ENCODE measurements around the gene IL17REL. TPM values are rescaled to one million over a fixed set of nuclear protein-coding genes. Genes with fewer than 3 reads are reported as not detected.
A peak's percentile ranks its signal among the peaks of the same experiment; 100 is the strongest.

The IL17REL gene
- total RNA-seq, 1 donor from 2014 or later, result not detected

DNA sequence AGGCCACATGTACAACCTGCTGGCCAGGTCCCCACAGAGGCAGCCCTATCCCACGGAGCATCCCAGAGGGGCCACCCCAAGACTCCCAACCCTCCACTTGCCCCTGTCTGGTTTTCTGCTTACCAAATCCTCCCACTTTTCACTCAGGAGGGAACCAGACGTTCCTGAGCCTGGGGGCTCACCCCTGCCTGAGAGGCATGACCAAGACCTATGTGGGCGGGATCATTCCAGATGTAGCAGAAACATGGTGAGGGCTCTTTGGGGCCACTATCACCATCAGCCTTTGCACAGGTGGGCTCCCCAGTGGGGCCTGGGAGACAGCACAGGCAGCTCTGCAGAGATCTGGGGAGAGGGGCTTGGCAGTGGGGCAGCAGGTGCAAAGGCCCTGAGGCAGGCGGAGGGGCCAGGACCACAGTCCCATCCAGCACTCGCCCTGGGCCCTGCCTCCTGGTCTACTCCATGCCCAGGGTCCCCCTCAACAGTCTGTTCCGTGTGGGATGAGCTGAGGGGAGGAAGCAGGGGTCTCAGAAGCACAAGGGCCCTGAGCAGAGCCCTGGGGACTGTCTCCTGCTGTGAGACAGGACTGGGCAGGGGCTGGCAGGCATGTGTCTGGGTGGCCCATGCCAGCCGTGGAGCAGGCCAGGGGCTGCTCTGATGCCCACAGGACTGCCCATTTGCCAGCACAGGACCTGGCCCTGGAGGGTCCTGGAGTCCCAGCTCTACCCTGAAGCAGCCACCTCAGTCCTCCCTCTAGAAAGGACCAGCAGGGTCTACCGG lies 42.6 kb downstream of the IL17REL start:
- DNase-seq (ENCODE audit: low read depth), result no peak

DNA sequence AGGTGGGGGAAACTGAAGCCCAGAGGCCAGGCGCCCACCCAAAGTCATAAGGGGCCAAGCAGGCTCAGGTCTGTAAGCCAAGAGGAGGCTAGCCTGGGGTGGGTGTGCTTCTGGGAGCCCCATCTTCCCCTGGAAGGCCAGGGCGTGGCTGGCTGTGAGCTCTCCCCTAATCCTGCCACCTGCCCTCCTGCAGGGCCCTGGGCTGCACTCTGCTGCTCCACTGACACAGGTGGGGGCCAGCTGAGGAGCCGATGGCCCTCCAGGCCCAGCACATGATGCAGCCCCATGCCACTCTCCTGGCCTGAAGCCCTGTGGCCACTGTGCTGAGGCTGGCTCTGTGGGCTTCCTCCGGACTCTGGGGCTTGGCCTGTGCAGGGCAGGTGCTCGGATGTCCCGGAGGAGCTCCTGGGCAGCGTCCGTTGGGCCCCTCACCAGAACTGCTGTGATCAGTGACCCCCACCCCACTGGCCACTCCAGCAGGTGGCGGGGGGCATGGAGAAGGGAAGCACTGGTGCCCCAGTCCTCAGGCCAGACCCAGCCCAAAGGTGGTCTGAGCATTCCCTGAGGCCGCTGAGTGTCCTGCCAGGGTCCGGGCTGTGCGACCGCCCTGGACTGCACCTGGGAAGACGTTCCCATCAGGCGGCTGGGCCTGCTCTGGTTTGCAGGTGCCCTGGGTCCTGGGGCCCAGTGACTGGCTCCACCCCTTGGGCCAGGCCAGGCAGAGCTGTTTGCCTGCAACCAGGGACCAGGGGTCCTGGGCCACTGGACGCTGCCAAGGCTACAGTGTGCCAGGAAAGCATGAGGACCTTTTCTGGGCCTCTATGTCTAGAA lies 43.5 kb downstream of the IL17REL start:
- no peak for DNase-seq (ENCODE audit: low read depth)

DNA sequence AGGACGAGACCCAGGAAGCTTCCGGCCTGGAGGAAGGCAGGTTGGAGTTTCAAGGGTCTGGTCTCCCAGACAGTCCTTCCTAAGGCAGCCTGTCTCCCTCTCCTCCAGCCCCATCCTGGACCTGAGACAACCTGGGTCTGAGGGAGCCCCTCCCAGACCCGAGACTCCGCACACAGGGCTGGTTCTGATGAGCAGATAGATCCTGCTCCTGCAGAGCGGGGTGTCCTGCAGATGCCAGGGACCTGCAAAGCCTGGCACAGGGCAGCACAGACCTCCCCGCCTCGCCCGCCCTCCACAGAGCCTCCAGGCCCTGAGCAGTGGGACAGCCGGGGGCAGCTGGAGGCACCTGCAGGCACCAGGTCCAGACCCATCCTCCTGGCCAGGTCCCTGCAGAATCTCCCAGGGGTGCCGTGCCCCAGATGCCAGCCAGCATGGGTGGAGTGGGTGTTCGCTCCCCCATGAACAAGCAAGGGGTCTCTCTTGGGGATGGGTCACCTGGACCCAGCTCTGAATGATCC lies 44.2 kb downstream of the IL17REL start:
- no peak for DNase-seq (ENCODE audit: low read depth)

DNA sequence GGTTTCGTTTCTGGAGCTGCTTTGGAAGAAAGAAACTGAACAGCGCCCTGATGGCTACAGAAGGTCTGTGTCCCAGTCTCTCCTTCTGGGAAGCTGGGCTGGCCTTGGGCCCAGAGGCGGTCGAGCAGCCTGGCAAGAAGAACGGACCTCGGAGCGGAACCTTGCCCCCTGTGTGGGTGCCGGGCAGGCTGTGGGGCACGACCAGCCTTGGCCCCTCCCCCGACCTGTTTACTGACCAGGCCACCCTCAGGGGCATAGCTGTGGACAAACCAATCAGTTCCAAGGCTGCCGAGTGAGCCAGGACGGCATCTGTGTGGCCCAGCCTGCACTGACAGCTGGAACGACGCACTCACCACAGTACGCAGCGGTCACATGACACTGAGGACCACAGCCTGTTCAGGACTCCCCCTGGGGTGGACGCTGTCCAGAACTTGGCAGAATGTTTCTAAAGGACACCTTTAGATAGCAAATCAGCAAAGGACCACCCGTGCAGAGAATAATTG lies 44.8 kb downstream of the IL17REL start:
- DNase-seq (ENCODE audit: low read depth), result peak; percentile 67

DNA sequence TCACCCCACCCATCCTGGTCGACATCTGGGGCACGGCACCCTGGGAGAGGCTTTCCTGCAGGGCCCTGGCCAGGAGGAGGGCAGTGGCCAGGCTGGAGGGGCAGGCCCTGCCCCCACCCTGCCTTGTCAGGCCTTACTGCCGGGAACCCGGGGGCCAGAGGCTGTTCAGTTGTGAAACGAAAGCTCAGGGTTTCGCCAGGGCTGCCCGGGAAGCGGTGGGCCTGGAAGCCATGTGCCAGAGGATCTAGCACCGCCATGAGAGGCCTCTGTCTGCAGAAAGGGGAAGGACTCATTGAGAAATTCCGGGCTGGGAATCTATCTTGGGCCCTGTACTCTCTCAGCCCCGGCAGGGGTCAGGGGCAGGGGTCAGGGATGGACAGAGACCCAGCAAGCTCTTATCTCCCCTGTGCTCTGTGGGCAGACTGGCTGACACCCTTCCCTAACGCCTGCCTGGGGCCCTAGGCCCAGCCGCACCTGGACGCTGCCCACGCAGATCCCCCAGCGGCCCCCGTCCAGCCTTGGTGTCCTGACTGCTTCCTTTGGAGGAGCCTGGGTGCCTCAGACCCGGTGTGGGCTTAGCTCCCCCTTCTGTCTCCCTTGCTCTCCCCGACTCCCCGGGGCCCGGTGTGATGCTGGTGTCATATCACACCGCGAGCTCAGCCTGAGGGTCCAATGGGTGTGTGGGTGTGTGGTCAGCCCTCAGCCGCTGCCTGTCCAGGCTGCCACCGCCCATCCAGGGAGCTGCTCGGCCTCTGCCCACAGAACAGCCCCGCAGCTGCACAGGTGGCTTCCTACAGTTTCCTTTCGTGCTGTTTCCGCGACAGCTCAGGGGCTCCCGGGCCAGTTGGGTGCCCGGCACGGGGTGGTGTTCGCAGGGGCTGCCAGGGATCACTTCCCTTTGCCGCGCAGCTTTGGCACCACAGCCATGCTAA lies 45.5 kb downstream of the IL17REL start:
- DNase-seq (ENCODE audit: low read depth), result peak; percentile 57

DNA sequence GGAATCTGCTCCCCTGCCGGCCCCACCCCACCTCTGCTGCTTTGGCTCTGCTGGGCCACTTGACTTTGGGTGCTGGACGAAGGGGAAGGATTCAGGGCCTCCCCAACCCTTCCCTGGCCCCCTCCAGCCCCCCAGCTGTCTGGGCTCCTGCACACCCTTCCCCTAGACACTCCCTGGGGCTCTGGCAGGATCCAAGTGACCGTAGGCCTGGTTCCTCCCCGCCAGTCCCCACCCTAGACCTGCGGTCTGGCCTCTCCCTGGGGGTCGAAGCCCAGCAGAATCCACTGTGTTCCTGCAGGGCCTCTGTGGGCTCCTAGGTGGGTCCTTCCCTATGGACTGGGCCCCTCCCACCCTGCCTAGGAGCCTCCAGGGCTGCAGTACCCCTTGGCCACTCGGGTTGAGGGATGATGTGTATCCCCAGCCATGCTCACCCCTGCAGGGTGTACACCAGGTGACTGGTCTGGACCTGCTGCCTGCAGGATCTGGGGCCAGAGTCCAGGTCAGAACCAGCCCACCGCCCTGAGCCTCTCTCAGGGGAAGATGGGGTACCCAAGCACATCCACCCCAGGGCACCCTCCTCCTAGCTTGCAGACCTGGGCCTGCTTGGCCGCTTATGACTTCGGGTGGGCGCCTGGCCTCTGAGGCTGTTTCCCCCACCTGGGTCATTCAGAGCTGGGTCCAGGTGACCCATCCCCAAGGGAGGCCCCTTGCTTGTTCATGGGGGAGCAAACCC lies 46.4 kb downstream of the IL17REL start:
- no peak for DNase-seq (ENCODE audit: low read depth)

DNA sequence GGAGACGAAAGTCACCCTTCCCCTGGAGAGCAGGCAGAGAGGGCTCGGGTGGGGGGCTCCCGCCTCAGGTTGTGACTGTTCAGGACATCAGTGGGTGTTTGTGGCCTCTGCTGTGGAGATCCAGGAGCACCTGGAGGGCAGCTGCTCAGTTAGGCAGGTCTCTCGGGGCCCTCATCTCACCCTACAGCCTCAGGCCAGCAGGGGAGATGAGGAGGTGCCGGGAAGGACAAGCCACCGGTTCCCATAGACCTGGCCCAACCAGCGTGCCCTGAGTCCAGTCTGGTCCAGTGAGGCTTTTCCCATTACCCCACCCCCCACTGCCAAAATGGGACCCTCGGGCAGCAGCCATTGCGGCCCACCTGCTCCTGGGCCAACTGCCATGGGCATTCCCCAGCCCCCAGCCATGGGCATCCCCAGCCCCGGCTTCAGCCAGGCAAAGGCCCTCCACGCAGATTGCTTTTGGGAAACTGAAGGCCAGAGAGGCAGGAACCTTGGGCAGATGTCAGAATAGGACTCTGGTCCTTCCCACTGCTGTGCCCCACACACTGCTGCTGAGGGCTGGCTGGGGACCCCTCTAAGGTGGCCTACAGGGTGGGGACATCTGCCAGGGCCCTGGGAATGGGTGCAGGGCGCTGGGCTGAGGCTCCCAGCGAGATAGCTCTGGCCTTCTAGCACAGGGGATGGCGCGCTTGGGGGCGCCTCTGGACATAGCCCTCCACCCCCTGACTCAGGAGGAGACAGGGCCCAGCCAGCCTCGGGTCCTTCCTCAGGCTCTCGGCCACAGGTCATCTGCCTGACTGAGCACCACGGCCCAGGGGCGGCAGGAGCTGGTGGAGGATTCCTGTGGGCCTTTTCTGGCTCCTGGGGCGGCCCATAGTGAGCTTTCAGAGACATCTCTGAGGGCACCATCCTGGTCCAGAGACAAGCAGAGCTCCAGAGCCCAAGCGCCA lies 47.2 kb downstream of the IL17REL start:
- no peak for DNase-seq (ENCODE audit: low read depth)

DNA sequence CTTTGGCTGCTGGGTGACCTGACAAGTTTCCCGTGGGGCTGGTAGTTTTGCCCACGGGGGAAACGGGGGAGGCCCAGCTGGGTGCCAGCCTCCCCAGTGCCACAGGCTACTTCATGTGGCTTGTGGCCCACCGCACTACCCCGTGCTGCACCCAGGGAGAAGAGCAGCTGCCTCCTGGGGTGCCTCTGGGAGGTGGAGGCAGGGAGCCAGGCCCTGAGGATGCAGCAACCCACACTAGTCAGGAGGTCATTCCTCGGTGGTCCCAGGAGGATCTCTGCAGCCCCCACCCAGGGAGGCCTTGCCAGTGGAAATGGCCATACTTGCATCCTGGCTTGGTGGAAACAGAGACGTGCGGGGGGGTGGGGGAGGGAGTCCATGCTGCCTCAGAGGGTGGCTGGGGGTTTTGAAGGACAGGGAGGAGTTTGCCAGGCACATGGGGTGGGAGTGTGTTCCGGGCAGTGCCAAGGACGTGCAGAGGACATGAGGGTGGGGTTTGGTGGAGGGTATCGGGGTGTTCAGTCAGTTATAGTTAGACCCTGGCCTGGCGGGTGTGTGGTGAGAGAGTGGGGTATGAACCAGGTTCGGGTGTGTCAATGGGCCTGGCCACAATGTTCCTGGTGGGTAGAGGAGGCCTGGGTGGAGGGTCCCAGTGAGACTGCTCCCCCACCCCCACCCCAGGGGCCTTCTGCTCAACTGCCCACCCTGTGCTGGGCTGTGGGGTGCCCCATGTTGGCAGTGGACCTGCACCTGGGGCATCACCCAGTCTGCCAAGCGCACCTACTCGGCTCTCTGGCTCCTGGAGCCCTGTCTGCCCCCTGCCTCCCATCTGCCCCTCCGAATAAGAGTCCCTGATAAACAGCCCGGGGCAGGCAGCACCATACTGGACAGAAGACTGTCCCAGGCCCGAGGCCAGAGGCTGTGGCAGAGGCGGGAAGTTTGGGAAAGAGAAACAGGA lies 48.2 kb downstream of the IL17REL start:
- DNase-seq (ENCODE audit: low read depth), result no peak

DNA sequence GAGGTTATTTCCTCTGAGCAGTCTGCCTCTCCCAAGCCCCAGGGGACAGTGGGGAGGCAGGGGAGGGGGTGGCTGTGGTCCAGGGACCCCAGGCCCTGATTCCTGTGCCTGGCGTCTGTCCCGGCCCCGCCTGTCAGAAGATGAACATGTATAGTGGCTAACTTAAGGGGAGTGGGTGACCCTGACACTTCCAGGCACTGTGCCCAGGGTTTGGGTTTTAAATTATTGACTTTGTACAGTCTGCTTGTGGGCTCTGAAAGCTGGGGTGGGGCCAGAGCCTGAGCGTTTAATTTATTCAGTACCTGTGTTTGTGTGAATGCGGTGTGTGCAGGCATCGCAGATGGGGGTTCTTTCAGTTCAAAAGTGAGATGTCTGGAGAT lies 48.9 kb downstream of the IL17REL start:
- DNase-seq (ENCODE audit: low read depth), result no peak

DNA sequence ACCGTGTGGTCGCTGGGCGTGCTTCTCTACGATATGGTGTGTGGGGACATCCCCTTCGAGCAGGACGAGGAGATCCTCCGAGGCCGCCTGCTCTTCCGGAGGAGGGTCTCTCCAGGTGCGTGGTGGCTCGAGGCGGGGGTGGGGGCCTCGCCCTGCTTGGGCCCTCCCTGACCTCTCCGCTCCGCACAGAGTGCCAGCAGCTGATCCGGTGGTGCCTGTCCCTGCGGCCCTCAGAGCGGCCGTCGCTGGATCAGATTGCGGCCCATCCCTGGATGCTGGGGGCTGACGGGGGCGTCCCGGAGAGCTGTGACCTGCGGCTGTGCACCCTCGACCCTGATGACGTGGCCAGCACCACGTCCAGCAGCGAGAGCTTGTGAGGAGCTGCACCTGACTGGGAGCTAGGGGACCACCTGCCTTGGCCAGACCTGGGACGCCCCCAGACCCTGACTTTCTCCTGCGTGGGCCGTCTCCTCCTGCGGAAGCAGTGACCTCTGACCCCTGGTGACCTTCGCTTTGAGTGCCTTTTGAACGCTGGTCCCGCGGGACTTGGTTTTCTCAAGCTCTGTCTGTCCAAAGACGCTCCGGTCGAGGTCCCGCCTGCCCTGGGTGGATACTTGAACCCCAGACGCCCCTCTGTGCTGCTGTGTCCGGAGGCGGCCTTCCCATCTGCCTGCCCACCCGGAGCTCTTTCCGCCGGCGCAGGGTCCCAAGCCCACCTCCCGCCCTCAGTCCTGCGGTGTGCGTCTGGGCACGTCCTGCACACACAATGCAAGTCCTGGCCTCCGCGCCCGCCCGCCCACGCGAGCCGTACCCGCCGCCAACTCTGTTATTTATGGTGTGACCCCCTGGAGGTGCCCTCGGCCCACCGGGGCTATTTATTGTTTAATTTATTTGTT lies 49.6 kb downstream of the IL17REL start:
- no peak for DNase-seq (ENCODE audit: low read depth)

DNA sequence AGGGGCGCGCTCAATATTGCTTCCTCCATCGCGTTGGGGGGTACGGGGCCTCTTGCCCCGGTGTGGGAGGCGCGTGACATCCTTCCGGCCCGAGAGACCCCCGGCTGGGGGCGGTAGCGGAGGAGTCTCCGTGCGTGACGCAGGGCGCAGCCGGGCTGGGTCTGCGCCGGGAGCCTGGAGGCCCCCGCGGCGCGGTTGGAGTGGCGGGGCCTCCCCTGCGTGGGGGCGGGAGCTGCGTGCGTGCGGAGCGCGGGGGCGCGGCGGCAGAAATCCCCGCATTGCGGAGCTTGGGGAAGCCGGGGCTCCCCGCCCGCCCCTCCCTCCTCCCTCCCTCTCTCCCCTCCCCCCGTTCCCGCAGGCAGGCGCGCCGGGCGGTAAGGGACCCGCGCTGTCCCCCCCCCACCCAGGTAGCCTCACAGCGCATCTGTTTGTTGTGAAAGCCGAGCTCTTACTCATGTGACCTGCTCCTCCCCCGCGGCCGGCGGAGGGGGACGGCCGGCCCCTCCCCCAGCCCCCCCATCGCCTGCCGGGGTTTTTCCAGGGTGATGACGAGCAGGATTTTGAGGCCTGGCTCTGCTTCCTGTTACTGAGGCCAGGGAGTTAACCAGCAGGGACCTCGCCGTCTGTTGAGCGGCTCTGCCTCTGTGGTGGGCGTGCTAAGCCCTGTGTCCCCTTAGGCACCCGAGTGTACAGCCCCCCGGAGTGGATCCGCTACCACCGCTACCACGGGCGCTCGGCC lies 50.4 kb downstream of the IL17REL start:
- peak; percentile 92 for DNase-seq (ENCODE audit: low read depth)

DNA sequence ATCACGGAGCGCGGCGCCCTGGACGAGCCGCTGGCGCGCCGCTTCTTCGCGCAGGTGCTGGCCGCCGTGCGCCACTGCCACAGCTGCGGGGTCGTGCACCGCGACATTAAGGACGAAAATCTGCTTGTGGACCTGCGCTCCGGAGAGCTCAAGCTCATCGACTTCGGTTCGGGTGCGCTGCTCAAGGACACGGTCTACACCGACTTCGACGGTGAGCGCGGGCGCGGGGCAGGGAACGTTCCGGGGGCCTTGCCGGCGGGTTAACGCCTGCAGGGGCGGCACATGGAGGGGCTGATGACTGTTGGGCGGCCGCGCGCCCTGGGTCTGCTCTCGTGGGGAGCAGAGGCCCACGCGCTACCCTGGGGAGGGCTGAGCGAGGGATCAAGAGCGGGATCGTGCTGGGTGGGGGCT lies 51.0 kb downstream of the IL17REL start:
- DNase-seq (ENCODE audit: low read depth), result no peak

DNA sequence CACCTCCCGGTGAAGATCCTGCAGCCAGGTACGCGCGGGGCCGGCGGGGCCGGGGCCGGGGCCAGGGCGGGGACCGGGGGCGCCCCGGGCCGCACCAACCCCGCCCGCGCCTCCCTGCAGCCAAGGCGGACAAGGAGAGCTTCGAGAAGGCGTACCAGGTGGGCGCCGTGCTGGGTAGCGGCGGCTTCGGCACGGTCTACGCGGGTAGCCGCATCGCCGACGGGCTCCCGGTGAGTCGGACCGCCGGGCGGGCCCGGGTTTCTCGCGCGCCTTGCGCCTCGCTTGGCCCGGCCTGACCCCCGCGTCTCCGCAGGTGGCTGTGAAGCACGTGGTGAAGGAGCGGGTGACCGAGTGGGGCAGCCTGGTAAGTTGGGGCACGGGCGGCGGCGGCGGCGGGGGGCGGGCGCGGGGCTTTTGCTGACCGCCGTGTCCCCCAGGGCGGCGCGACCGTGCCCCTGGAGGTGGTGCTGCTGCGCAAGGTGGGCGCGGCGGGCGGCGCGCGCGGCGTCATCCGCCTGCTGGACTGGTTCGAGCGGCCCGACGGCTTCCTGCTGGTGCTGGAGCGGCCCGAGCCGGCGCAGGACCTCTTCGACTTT lies 51.5 kb downstream of the IL17REL start:
- DNase-seq (ENCODE audit: low read depth), result peak; percentile 31

DNA sequence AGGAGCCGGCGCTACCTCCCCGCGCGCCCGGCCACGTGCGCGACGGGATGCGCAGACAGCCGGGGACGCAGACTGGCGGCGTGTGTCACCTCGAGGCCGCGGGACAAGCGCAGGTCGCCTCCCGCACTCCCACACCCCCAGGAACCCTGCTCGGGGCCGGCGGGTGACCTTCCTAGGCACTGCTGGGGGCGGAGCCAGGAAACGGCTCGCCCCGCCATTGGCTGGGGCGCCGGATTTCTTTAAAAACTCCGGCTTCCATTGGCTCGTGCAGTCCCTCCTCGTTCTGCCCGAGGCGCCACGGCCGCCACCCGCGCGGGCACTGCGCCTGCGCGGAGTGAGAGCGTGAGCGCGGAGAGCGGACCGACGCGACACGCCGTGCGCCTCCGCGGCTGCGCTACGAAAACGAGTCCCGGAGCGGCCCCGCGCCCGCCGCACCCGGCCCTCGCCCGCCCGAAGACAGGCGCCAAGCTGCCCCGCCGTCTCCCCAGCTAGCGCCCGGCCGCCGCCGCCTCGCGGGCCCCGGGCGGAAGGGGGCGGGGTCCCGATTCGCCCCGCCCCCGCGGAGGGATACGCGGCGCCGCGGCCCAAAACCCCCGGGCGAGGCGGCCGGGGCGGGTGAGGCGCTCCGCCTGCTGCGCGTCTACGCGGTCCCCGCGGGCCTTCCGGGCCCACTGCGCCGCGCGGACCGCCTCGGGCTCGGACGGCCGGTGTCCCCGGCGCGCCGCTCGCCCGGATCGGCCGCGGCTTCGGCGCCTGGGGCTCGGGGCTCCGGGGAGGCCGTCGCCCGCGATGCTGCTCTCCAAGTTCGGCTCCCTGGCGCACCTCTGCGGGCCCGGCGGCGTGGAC lies 52.2 kb downstream of the IL17REL start, which contains the start of gene PIM3:
Gene PIM3, plus strand, starts transcription at position 614 of the 846 bp plus-strand sequence. Its CDS starts 176 bp downstream, at position 790.
- DNase-seq (ENCODE audit: low read depth), result peak; percentile 98

DNA sequence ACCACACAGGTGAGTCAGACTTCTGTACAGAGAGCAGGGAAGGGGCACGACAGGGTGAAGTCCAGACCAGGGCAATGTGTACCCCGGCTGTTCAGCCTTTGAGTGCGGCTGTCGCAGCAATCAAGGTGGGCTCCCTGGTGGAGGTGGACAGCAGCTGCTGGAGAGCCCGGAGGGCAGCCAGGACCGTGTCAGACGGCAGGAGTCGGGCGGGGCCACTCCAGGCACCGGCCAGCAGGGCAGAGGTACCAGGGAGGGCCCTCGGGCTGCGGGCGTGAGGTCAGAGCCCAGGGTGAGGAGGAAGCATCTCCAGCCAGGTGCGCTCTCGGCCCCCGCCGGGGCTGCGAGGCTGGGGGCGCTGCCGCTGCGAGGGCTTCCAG lies 52.8 kb downstream of the IL17REL start:
- no peak for DNase-seq (ENCODE audit: low read depth)

All from myocyte (in vitro differentiated cells).